HEK293 (cell line): ENCODE results near the gene CNDP2.

Experiments
- CTCF ChIA-PET: fragments of 350-600 bp; formaldehyde crosslinking; extraction: SDS; loops from one replicate; lab custom pipeline; 2021; ENCODE audit warnings: antibody characterized with exemption; lab: Yijun Ruan, JAX
- POLR2A ChIA-PET: fragments of 300-600 bp; formaldehyde crosslinking; extraction: SDS; loops from one replicate; lab custom pipeline; 2020; ENCODE audit warnings: antibody characterized with exemption, inconsistent platforms; lab: Yijun Ruan, JAX
- H3K27ac ChIP-seq: fragments of 200-500 bp; sonication (Bioruptor generic); 2 replicates; pipeline ENCODE4 v1.5.1; 2014; ENCODE audit warnings: low read depth, low read length, control low read depth, inconsistent platforms; ENCODE audit errors: extremely low read depth
- H3K36me3 ChIP-seq, 2 experiments: fragments of 200-500 bp in 1 of 2; sonication (Bioruptor generic) in 1 of 2; 1 replicate in 1 of 2; 2 replicates in 1 of 2; pipeline ENCODE4 v1.5.1; 2014 to 2017; ENCODE audit warnings: inconsistent platforms in 2 of 2, low read length in 2 of 2; ENCODE audit not compliant: control insufficient read depth in 2 of 2, insufficient read depth in 1 of 2
- H3K4me1 ChIP-seq: fragments of 200-500 bp; sonication (Bioruptor generic); 2 replicates; pipeline ENCODE4 v1.5.1; 2014; ENCODE audit warnings: mild to moderate bottlenecking, low read length, inconsistent platforms; ENCODE audit not compliant: control insufficient read depth, insufficient read depth
- H3K4me3 ChIP-seq: 2 replicates; pipeline ENCODE4 v1.5.1; 2011; ENCODE audit warnings: low read depth, mild to moderate bottlenecking, control low read depth, low read length, moderate library complexity
- H3K9me3 ChIP-seq: fragments of 200-500 bp; sonication (Bioruptor generic); 2 replicates; pipeline ENCODE4 v1.5.1; 2014; ENCODE audit warnings: low read depth, low read length, inconsistent platforms; ENCODE audit not compliant: control insufficient read depth, insufficient read depth
- BCL11B ChIP-seq: fragments of 450-650 bp; formaldehyde crosslinking; IDR thresholded peaks from 2 replicates; pipeline ENCODE4 v1.5.1; 2016; ENCODE audit warnings: low read depth, missing biosample characterization, missing genetic modification characterization
- INSM2 ChIP-seq: fragments of 450-650 bp; formaldehyde crosslinking; IDR thresholded peaks from 2 replicates; pipeline ENCODE4 v1.5.1; 2016; ENCODE audit warnings: missing biosample characterization, missing genetic modification characterization
- KLF8 ChIP-seq: fragments of 450-650 bp; formaldehyde crosslinking; IDR thresholded peaks from 2 replicates; pipeline ENCODE4 v1.5.1; 2016; ENCODE audit warnings: missing biosample characterization, missing genetic modification characterization
- PRDM10 ChIP-seq: fragments of 450-650 bp; formaldehyde crosslinking; IDR thresholded peaks from 2 replicates; pipeline ENCODE4 v1.5.1; 2016; ENCODE audit warnings: missing biosample characterization, missing genetic modification characterization
- RBAK ChIP-seq: fragments of 450-650 bp; formaldehyde crosslinking; IDR thresholded peaks from 2 replicates; pipeline ENCODE4 v1.5.1; 2016; ENCODE audit warnings: missing biosample characterization, missing genetic modification characterization
- SALL2 ChIP-seq: fragments of 450-650 bp; formaldehyde crosslinking; IDR thresholded peaks from 2 replicates; pipeline ENCODE4 v1.5.0; 2017; ENCODE audit warnings: missing biosample characterization, mild to moderate bottlenecking, missing genetic modification characterization, borderline replicate concordance
- TCF7L2 ChIP-seq: IDR thresholded peaks from 2 replicates; pipeline ENCODE4 v1.6.1; 2011; ENCODE audit warnings: low read depth, mild to moderate bottlenecking, inconsistent platforms, low read length, moderate library complexity, borderline replicate concordance
- ZBTB1 ChIP-seq: fragments of 450-650 bp; formaldehyde crosslinking; IDR thresholded peaks from 2 replicates; pipeline ENCODE4 v1.5.1; 2016; ENCODE audit warnings: missing biosample characterization, missing genetic modification characterization
- ZBTB49 ChIP-seq: fragments of 450-650 bp; formaldehyde crosslinking; IDR thresholded peaks from 2 replicates; pipeline ENCODE4 v1.5.1; 2016; ENCODE audit warnings: missing biosample characterization, missing genetic modification characterization, low read depth
- ZNF155 ChIP-seq: fragments of 450-650 bp; formaldehyde crosslinking; IDR thresholded peaks from 2 replicates; pipeline ENCODE4 v1.5.1; 2016; ENCODE audit warnings: missing biosample characterization, missing genetic modification characterization
- ZNF280C ChIP-seq: fragments of 450-650 bp; formaldehyde crosslinking; IDR thresholded peaks from 2 replicates; pipeline ENCODE4 v1.5.1; 2016; ENCODE audit warnings: missing biosample characterization, missing genetic modification characterization
- ZNF335 ChIP-seq: fragments of 450-650 bp; formaldehyde crosslinking; conservative IDR thresholded peaks from 2 replicates; pipeline ENCODE4 v1.5.1; 2016; ENCODE audit warnings: missing biosample characterization, missing genetic modification characterization
- ZNF416 ChIP-seq: fragments of 450-650 bp; formaldehyde crosslinking; IDR thresholded peaks from 2 replicates; pipeline ENCODE4 v1.5.1; 2016; ENCODE audit warnings: missing biosample characterization, missing genetic modification characterization
- ZNF426 ChIP-seq: fragments of 450-650 bp; formaldehyde crosslinking; IDR thresholded peaks from 2 replicates; pipeline ENCODE4 v1.5.1; 2017; ENCODE audit warnings: missing biosample characterization, missing genetic modification characterization, mild to moderate bottlenecking, inconsistent platforms, moderate library complexity
- ZNF488 ChIP-seq: fragments of 450-650 bp; formaldehyde crosslinking; IDR thresholded peaks from 2 replicates; pipeline ENCODE4 v1.5.1; 2016; ENCODE audit warnings: missing biosample characterization, missing genetic modification characterization
- ZNF530 ChIP-seq: fragments of 450-650 bp; formaldehyde crosslinking; IDR thresholded peaks from 2 replicates; pipeline ENCODE4 v1.5.1; 2016; ENCODE audit warnings: low read depth, missing biosample characterization, missing genetic modification characterization
- ZNF580 ChIP-seq: fragments of 450-650 bp; formaldehyde crosslinking; IDR thresholded peaks from 2 replicates; pipeline ENCODE4 v1.5.1; 2016; ENCODE audit warnings: missing biosample characterization, missing genetic modification characterization
- ZNF658 ChIP-seq: fragments of 450-650 bp; formaldehyde crosslinking; IDR thresholded peaks from 2 replicates; pipeline ENCODE4; 2016; ENCODE audit warnings: missing biosample characterization, missing genetic modification characterization
- ZNF777 ChIP-seq: fragments of 450-650 bp; formaldehyde crosslinking; IDR thresholded peaks from 2 replicates; pipeline ENCODE4 v1.5.1; 2017; ENCODE audit warnings: missing biosample characterization, missing genetic modification characterization, borderline replicate concordance
- ZXDB ChIP-seq: fragments of 450-650 bp; formaldehyde crosslinking; IDR thresholded peaks from 2 replicates; pipeline ENCODE4 v1.5.1; 2016; ENCODE audit warnings: missing biosample characterization, missing genetic modification characterization

Gene CNDP2

GRCh38 chr18:74488864-74489263 lies 7.3 kb upstream of the CNDP2 start:
- ChIA-PET POLR2A (interaction anchor here (0.6 kb wide), 1 partner anchor 258 kb away, joined by 6 read pairs; no protein-coding TSS in a partner anchor), CTCF (no interaction called here)
- TF ChIP-seq PRDM10 (tag by site-specific recombination) (no peak), ZBTB1 (no peak), SALL2 (tag by site-specific recombination) (no peak), BCL11B (tag by site-specific recombination) (no peak), ZNF580 (tag by site-specific recombination) (no peak), ZNF530 (tag by site-specific recombination) (no peak), ZXDB (tag by site-specific recombination) (no peak), ZNF777 (tag by site-specific recombination) (no peak), ZNF488 (tag by site-specific recombination) (no peak), RBAK (tag by site-specific recombination) (no peak), ZNF280C (no peak), TCF7L2 (no peak), ZNF335 (tag by site-specific recombination) (no peak), ZNF658 (no peak), ZNF155 (no peak)
- Histone ChIP-seq H3K9me3 (no peaks in the 10 kb centered on the region), H3K4me1 (no peaks in the 10 kb centered on the region), H3K4me3 (no peak overlapping the region), H3K36me3 (no peaks in the 10 kb centered on the region), H3K27ac (no peak overlapping the region)

- Histone ChIP-seq H3K4me3 (no peak overlapping the region), H3K4me1 (no peaks in the 10 kb centered on the region), H3K27ac (no peak overlapping the region), H3K36me3 (no peaks in the 10 kb centered on the region), H3K9me3 (no peaks in the 10 kb centered on the region)
- no peak for TF ChIP-seq ZNF416 (tag by site-specific recombination)
- TF ChIP-seq ZBTB49 (tag by site-specific recombination), result no peak
- TF ChIP-seq ZNF426, result no peak
- no peak for TF ChIP-seq SALL2 (tag by site-specific recombination)
- TF ChIP-seq INSM2 (tag by site-specific recombination), result no peak
- TF ChIP-seq KLF8, result no peak
- ChIA-PET POLR2A (no interaction called here), CTCF (interaction anchor here (0.7 to 1.0 kb wide), 2 partner anchors 40 to 148 kb away, joined by 3 read pairs; no protein-coding TSS in a partner anchor)
Observed at GRCh38 chr18:74489676-74490075, 6.5 kb upstream of the CNDP2 start.
